ENCODE results near the gene MYO10.

DNA sequence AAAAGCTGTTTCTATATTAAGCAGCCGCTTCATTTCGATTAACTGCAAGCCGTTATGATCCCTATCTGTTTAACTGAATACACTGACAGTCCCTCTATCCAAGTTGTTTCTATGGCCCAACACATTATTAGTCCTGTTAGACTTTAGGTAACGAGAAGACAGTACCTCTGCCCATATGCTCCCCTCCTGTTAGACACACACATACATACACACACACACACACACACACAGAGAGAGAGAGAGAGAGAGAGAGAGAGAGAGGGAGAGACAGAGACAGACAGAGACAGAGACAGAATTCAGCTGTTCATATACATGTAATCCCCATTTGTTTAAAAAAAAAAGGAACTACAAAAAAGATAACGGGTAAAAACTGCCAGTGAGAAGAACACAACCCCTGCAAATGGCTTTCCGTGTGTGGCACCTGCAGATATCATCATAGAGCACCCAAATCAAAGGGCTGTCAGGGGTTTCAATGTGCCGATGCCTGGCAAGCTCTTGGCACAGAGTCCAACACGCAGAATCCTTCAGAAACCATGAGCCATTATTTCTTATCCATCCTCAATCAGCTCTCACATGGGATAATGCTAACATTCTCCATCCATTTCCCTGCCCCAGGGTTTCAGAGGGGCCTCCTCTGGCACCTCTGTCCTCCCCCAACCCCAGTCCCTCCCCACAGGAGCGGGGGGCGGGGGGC is 144.0 kb downstream of the MYO10 start:
- TF ChIP-seq, protein P1, sequence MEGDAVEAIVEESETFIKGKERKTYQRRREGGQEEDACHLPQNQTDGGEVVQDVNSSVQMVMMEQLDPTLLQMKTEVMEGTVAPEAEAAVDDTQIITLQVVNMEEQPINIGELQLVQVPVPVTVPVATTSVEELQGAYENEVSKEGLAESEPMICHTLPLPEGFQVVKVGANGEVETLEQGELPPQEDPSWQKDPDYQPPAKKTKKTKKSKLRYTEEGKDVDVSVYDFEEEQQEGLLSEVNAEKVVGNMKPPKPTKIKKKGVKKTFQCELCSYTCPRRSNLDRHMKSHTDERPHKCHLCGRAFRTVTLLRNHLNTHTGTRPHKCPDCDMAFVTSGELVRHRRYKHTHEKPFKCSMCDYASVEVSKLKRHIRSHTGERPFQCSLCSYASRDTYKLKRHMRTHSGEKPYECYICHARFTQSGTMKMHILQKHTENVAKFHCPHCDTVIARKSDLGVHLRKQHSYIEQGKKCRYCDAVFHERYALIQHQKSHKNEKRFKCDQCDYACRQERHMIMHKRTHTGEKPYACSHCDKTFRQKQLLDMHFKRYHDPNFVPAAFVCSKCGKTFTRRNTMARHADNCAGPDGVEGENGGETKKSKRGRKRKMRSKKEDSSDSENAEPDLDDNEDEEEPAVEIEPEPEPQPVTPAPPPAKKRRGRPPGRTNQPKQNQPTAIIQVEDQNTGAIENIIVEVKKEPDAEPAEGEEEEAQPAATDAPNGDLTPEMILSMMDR (IDR thresholded peaks at IDR 0.05; ENCODE audit: poor library complexity) = no peak
- TF ChIP-seq EZH2phosphoT487 (IDR thresholded peaks at IDR 0.05; ENCODE audit: low read depth, severe bottlenecking, unreplicated experiment) (no peak), EZH2 (IDR thresholded peaks at IDR 0.05; ENCODE audit: borderline replicate concordance) (no peak)
